KG1 (cell line): ENCODE results near the gene INSYN1.

Experiments
- DNase-seq: peaks from one replicate; lab custom pipeline; 2025; lab: John Stamatoyannopoulos, UW

The INSYN1 gene

DNA sequence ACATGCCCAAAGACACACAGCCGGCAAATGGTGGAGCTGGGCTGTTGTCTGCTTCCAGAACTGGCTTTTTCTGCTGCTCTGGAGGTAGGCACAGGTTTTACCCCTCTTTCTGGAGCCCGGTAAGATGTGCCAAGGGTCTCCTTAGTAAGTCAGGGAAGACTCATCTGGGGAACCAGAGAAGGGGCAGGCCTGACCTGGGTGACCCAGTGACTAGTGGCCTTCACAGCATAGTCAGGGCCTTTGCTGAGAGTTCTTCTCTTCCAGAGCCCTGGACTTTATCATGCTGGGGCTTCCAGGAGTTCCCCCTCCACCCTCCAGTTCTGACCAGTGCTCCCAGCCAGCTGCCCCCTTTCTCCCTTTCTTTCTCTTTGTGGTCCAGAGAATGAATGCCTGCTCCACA is 65.8 kb downstream of the INSYN1 start:
- DNase-seq: no peak

DNA sequence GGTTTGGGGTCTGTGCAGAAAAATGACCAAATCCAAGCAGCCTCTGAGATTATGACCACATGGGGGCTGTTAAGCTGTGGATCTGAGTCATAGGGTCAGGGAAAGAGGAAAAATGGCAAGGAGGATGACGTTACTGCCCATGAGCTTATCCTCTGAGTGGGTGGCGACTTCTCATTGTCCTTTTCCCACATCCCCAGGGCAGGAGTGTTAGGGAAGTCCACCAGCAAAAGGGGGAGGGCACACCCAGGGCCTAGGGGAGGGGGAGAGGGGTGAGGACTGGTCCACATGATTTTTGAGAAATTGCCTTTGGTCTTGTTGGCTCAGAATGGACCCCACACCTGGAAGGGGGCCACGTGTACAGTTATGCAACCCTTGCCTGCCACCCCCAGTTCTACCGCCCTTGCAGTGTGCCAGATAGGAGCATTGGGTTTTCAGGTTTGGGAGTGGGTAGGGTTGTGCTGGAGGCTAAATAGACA is 66.3 kb downstream of the INSYN1 start:
- no peak for DNase-seq

- DNase-seq: no peak
Measured at GRCh38 chr15:73685981-73686380, 67.2 kb downstream of the INSYN1 start.
